NCI-H1436 (cell line): Measurements from ENCODE around the gene BMP8A.
"Not testable (repeated sequence)": the region's sequence is repeated elsewhere in the genome, so short reads cannot be mapped to it uniquely, and the experiment has no call there.

Experiments used
- DNase-seq: peaks from one replicate; lab custom pipeline; 2025; lab: John Stamatoyannopoulos, UW

BMP8A gene

DNA sequence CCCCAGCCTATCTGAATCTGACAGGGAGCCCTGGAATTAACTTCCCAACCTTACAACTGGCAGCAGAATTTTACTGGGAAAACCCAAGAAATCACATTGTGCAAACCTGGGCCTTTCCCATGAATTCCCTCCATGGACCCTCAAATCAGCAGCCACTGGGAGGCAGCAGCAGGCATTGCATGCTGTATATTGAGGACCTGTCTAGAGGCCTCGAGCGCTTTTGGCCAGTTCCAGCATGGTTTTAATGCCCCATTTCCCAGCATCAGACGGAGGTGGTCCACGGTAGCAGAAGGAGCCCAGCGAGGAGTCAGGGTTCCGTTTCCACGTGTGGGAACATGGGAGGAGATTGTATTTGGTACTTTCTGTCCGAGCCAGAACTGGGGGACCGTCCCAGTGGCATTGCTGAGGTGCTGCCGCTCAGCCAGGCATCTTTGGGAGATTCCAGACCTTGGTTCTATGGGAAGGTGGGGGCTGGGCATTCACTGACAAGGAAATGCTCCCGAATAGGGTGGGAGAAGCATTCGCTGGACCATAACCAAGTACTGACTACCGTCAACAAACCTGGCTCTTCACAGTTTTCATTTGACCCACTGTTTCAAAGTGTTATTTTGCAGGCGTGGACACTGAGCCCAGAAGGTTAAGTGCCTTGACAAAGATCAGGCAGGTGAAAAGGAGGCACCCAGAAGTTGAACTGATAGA, 15.9 kb downstream of the BMP8A start:
- DNase-seq, result no peak

DNA sequence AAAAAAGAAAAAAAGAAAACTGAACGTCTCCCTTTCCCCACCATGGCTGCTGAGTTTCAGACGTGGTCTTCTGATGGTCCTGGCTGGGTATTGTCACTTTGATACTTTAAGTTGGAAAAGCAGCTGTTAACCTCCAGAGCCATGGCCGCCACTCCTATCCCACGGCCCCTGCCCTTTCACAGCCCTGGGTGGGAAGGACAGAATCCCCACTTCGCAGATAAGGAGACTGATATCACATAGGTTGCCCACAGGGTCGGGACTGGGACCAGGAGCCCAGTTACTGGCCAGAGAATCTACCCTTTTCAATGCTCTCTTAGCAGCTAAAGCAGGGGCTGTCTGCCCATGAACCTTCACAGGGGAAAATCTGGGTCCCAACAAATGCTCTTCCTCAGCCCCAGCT, 16.8 kb downstream of the BMP8A start:
- no peak for DNase-seq

DNA sequence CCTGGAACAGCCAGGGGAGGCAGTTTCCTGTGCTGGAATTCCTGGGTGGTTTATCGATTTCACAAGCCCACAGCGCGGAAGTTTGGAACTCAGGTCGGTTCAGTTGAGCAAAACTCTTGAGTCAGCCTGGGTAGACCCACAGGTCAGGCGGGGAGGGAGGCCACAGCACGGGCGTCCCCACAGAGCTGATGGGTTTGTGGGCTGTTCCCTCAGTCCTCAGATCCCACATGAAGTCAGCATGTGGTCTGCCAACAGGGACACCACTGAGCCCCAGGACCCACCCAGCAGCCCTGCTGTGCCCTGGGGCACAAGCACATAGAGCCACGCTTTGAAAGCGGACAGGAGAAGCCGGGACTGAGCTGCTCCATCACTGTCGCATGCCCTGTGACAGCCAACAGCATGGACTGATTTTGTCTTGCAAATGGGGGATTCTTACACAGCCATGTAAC, 17.4 kb downstream of the BMP8A start:
- DNase-seq, result no peak

DNA sequence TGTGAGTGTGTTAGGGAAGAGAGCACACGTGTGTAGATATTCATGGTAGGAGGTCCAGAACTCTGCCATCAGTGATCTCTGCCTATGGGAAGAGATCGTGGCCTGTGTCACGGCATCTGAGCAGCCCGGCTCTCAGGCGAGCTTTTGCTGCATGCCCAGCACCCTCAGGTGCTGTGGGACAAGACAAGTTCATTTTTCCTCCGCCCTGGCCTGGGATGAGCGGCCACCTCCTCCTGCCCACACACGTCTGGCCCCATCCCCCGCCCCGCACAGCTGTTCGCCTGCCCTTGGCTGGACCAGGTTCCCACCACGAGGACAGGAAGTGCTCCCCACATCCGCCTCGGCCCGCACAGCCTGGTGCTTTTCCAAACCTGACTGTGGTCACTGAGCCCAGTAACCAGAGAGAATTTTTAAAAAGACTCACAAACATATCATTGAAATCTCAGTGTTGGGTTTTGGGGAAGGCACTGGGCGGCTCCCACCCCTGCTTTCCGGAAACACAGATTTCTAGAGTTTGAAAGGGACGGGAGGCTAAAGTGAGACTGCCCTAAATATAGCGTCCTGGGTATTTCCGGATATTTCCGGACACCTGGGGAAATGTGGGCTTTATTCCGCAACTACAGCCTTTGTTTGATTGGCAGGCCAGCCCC, 18.0 kb downstream of the BMP8A start:
- DNase-seq, result no peak

DNA sequence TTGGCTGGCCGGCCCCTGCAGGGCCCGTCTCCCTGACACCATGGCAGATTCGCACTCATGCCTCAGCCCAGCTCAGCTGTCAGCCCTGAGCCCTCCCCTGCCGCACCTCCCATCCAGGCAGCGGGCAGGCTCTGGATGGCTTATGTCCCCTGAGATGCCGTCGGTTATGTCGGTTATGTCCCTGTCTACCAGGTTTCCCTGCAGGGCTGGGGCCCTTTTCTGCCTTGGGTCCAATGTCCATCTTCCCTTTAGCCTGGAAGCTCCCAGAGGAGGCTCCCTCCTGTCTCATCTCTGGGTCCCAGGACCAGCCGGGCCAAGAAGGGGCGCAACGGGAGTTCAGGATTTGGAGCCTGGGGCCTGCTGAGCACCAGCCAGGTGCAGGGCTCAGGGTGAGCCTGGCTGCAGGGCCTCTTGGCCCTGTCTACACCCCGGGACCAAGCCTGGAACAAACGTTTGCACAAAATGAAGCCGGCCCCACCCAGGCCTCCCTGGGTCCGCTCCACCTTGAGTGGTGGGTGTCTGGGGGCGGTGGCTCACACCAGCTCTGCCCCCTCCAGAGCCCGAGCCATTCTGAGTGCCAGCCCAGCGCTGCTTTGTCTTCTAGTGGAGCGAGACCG, 19.2 kb downstream of the BMP8A start:
- not testable (repeated sequence) for DNase-seq

DNA sequence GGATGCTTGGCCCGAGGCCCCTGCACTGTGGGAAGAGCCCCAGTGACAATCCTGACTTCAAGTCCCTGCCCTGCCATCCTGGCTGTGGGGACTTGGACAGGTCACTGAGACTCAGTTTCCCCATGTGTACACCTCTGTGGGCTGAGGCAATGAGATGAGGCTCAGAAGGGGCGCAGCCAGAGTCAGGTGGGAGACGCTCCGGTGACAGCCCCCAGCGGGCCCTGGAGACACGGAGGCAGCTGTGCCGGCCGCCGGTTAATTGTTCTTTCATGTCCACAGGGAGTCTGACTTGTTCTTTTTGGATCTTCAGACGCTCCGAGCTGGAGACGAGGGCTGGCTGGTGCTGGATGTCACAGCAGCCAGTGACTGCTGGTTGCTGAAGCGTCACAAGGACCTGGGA, 20.0 kb downstream of the BMP8A start:
- not testable (repeated sequence) for DNase-seq

DNA sequence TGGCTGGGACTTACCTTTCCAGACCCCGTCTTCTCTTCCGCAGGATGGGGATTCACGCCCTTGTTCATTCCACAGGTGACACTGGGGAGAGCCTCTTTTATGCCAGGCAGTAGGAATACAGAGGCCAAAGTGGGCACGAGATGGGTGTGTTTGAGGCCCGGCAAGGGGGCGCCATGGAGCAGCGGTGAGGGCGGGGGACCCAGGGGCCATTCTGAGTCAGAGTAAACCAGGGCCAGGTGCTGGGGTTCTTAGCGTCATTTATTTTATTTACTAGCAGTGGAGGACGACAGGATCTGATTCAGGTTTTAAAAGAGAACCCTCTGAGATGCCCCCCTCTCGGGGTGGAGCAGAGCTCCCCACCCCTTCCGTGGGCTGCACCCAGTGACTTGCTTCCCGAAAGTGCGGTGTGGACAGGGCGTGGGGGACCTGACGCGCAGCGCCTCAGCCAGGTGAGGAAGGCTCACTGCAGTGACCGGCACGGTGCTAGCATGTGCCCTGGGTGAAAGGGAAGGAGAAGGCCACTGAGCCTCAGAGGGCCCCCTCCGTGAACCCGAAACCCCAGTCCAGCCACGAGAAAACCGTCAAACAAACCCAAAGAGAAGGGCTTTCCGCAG, 20.9 kb downstream of the BMP8A start:
- DNase-seq, result not testable (repeated sequence)

DNA sequence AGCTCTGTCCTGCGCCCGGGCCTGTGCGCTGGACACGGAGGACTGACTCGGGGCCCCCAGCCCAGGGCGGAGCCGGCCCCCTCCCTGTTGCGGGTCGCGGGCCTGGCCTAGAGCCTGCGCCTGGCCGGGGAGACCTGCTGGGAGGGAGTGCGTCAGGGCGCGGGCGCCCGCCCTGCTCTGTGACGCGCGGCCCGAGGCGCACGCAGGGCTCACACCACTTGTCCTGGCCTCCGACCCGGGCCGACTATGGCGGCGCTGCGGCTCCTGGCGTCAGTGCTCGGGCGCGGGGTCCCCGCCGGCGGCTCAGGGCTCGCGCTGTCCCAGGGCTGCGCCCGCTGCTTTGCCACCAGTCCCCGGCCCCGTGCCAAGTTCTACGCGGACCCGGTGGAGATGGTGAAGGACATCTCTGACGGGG, 23.3 kb downstream of the BMP8A start:
- DNase-seq, result not testable (repeated sequence)

DNA sequence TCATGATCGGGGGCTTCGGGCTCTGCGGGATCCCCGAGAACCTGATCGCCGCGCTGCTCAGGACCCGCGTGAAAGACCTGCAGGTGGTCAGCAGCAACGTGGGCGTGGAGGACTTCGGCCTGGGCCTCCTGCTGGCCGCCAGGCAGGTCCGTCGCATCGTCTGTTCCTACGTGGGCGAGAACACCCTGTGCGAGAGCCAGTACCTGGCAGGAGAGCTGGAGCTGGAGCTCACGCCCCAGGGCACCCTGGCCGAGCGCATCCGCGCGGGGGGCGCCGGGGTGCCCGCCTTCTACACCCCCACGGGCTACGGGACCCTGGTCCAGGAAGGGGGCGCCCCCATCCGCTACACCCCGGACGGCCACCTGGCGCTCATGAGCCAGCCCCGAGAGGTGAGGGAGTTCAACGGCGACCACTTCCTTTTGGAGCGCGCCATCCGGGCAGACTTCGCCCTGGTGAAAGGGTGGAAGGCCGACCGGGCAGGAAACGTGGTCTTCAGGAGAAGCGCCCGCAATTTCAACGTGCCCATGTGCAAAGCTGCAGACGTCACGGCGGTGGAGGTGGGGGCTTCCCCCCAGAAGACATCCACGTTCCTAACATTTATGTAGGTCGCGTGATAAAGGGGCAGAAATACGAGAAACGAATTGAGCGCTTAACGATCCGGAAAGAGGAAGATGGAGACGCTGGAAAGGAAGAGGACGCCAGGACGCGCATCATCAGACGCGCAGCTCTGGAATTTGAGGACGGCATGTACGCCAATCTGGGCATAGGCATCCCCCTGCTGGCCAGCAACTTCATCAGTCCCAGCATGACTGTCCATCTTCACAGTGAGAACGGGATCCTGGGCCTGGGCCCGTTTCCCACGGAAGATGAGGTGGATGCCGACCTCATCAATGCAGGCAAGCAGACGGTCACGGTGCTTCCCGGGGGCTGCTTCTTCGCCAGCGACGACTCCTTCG, 24.0 kb downstream of the BMP8A start:
- not testable (repeated sequence) for DNase-seq

DNA sequence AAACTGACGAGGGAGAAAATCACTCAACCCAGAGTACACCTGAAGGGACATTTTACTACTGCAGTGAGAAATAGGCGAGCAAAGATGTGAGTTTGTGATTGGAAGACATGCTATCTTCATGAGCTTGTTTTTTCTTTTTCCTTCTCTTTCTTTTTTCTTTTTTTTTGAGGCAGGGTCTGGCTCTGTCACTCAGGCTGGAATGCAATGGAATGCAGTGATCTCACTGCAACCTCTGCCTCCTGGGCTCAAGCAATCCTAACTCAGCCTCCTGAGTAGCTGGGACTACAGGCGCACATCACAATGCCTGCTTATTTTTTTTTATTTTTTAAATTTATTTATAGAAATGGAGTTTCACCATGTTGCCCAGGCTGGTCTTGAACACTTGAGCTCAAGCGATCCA, 25.4 kb downstream of the BMP8A start:
- DNase-seq, result not testable (repeated sequence)

DNA sequence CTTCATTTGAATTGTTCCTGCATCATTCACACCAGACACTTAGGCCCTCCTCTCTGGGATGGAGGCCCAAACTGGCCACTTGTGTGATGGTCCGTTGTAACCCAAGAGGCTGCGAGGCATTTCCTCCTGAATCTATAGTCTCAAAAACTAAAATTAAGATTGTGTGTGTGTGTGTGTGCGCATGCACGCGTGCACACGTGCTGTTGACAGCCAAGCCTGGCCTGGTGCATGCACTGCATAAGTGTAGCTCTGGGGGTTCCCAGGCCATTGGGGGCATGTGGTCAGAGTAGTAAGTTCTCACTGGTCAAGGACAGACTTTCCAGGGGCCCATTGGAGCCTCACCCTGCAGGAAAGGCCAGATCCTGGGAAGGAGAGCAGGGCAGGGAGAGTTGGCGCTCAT, 26.5 kb downstream of the BMP8A start:
- DNase-seq, result not testable (repeated sequence)

DNA sequence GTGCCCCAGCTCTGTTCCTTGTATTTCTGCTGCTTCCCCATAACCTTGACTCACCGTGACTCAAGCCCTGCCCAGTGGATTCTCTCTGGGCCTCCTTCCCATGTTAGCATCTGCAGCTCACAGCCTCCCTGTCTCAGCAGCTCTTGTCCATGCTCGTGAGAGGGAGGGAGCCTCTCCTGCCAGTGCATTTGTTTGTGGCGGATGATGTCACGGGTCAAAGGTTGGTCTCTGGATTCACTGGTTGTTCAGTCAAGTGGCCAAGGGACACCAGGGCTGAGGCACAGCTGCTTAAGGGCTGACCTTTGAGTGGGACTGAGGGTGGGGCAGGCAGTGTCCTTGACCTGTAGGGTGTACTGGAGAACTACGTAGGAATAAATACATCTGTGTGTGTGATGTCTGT, 27.9 kb downstream of the BMP8A start:
- not testable (repeated sequence) for DNase-seq

DNA sequence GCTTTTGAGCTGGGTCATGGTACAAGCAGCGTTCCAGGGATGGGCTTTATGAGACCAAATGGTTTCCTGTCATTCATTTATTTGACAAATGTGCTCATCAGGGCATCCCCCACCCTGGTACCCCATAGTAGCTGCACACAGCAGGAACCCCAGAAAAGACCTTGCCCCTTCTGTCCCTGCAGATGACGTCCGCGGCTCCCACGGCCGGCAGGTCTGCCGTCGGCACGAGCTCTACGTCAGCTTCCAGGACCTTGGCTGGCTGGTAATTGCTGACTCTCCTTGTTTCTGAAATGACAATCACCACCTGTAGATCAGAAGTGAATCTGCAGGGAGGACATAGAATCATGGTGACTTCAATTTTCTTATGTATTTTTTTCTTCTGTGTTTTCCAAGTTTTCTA, 30.8 kb downstream of the BMP8A start:
- DNase-seq, result not testable (repeated sequence)

DNA sequence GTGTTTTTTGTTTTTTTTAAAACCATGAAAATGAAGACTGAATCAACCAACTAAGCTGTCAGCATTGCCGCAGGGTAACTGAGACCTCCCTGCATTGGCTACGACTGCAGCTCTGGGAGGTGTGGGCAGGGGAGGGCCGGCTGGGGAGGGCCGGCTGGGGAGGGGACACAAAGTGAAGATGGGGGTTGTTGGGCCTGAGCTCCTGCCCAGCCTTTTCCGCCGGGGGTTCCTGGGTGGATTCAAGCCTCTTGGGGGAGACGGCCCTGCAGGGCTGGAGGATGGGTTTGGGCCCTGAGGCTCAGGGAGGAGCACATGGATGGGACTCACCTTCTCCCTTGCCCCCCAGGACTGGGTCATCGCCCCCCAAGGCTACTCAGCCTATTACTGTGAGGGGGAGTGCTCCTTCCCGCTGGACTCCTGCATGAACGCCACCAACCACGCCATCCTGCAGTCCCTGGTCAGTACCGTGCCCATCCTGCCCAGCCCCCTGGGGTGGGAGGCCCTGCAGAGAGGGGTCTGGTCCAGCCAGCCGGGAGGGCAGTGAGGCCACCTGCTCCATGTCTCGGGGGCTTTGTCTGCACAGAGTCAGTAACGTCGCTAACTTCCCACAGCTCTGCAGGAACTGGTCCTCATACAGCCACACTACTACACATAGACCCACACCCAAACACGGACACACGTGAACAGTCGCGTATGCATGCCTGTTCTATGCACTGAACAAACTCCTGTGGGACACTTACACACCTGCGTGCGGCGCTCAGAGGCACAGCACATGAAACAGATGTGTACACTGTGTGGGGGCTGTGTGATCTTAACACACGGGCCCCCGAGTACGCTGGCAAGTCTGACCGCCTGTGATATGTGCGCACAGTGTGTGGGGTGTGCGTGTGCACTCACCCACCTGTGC, 31.5 kb downstream of the BMP8A start:
- no peak for DNase-seq

DNA sequence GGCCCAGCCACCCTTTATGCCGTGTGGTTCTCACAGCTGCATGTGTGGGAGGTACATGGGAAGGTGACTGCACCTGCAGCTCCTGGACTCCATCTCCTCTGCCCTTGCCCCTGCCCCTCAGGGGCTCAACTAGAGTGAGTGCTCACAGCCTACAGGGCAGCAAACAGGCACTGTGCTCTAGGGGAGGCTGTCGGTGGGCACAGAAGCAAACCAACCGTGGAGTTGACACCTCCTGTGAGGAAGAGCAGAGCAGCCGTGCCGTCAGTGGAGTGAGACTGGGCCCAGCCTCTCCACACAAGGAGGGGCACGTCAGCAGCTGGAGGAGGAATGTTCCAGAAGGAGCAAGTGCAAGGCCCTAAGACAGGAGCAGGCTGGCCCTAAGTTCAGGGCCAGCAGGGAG, 32.7 kb downstream of the BMP8A start:
- no peak for DNase-seq

DNA sequence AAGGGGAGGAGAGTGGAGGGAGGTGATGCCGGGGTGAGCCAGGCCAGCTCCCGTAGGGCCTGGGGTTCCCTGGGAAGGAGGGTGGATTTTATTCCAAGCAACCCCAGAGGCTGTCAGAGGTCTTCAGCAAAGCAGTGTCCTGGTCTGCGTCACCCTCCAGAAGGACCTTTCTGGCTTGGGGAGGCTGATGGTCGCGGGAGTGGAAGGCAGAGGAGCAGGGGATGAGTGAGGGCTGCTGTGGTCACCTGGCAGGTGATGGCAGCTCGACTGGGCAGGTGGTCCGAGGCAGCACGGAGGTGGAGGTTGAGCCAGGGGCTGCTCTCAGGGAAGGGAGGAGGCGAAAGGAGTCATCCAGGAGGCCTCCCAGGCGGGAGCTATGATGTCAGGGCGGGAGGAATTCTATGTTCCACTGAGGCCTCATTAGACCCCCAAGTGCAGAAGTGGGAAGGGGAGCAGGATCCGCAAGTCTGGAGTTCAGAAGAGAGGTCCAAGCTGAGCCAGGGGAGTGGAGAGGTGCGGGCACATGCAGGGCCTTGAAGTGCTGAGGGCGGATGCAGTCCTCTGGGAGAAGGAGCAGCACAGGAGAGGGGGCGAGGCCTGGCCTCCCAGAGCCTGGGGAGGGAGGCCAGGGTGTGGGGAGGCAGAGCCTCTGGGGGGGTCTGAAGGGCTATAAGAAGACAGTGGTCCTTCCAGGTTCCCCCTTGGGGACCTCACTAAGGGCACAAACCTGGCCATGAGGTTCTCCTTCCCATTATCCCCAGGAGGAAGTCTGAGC, 33.3 kb downstream of the BMP8A start:
- no peak for DNase-seq

DNA sequence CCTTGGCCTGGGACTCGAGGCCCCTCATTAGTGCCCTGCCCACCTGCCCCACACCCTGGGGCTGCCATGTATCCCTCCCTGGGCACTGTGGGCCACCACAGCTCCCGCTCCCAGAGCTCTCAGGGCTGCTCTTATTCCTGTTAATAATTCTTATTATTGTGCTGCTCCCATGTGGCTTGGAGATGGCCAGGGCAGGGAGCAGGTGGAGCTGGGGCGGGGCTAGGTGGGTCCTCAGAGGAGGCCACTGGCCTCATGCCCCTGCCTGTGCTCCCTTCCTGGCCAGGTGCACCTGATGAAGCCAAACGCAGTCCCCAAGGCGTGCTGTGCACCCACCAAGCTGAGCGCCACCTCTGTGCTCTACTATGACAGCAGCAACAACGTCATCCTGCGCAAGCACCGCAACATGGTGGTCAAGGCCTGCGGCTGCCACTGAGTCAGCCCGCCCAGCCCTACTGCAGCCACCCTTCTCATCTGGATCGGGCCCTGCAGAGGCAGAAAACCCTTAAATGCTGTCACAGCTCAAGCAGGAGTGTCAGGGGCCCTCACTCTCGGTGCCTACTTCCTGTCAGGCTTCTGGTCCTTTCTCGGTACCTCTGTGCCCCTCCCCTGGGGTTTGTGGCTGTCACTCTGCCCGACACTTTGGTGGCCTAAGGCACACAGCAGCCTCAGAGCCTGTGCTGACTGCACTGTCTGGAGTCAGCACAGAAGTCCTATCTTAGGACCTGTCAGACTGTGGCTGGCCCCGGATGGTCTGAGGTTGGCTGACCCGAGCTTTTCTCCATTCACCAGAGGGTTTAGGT, 34.1 kb downstream of the BMP8A start:
- no peak for DNase-seq

DNA sequence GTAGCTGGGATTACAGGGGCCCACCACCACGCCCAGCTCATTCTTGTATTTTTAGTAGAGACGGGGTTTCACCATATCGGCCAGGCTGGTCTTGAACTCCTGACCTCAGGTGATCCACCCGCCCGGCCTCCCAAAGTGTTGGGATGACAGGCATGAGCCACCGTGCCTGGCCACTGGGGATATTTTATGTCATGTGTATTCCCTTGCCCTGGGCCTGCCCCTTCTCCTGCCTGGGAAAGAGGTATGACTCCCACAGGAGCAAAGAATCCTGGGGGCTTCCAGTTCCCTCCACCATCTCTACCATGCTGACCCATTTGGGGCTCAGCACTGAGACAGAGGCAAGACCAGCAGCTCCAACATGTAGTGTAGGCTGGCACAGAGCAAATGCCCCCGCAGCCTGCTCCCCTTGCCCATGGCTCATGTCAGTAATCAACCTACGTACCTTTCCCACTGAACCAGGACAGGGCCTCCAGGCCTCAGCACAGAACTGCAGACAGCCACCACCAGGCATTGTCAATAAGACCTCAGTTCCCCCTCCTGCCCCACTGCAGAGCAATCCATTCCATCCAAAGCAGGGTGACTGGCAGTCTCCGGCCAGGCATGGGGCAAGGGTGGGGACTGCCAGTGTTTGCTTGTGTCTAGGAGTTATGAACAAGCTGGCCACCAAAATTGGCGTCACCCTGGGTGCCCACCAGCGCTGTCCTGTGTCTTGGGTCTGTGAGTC, 35.2 kb downstream of the BMP8A start:
- no peak for DNase-seq
